Endothelial cell (in vitro differentiated cells): ENCODE measurements around the gene CINP. TPM values are rescaled to one million over a fixed set of nuclear protein-coding genes. Genes with fewer than 3 reads are reported as not detected.
A peak's percentile ranks its signal among the peaks of the same experiment; 100 is the strongest.
"Not testable (repeated sequence)": the region's sequence is repeated elsewhere in the genome, so short reads cannot be mapped to it uniquely, and the experiment has no call there.

Experiments used
- DNase-seq: peaks from one replicate; pipeline ENCODE4 v3.0.0; 2021; ENCODE audit warnings: low spot score
- H3K27ac Mint-ChIP-seq: one replicate; pipeline ENCODE4 v1.8.0; 2021; ENCODE audit warnings: mixed read lengths, inconsistent platforms; ENCODE audit not compliant: unreplicated experiment
- H3K27me3 Mint-ChIP-seq: one replicate; pipeline ENCODE4 v1.8.0; 2021; ENCODE audit warnings: mild to moderate bottlenecking, moderate library complexity, mixed read lengths, inconsistent platforms; ENCODE audit not compliant: unreplicated experiment
- H3K36me3 Mint-ChIP-seq: one replicate; pipeline ENCODE4 v1.8.0; 2021; ENCODE audit warnings: mild to moderate bottlenecking, low read depth, mixed read lengths, inconsistent platforms; ENCODE audit not compliant: unreplicated experiment
- H3K4me1 Mint-ChIP-seq: one replicate; pipeline ENCODE4 v1.8.0; 2021; ENCODE audit warnings: mild to moderate bottlenecking, mixed read lengths, inconsistent platforms; ENCODE audit not compliant: unreplicated experiment
- H3K4me3 Mint-ChIP-seq: one replicate; pipeline ENCODE4 v1.8.0; 2021; ENCODE audit warnings: mild to moderate bottlenecking, mixed read lengths, inconsistent platforms; ENCODE audit not compliant: unreplicated experiment
- H3K9me3 Mint-ChIP-seq: one replicate; pipeline ENCODE4 v1.8.0; 2021; ENCODE audit warnings: mixed read lengths, inconsistent platforms; ENCODE audit not compliant: unreplicated experiment
- total RNA-seq: library from RNA; stranded (reverse); fragmentation: NEBNext Ultra II Directional; extraction: Animal tissue kit (Norgen Biotek cat#: 25700); gene quantifications from one replicate; pipeline ENCODE4 v1.2.1, GENCODE V29; 2021; ENCODE audit not compliant: unreplicated experiment
- TF ChIP-seq, protein P1 (sequence below): fragments of 200-600 bp; sonication (generic); IDR thresholded peaks from one replicate; pipeline ENCODE4 v1.5.0; 2021; ENCODE audit warnings: antibody characterized with exemption; ENCODE audit not compliant: unreplicated experiment

CINP gene
- total RNA-seq, 1 donor from 2014 or later, result 26.1 TPM

GRCh38 chr14:102333390-102333789 is 29.3 kb downstream of the CINP start:
- H3K4me1 Mint-ChIP-seq, result peaks cover 14% of the 10 kb centered on the region
- peaks cover 3% of the 10 kb centered on the region for H3K27me3 Mint-ChIP-seq
- TF ChIP-seq, protein P1, sequence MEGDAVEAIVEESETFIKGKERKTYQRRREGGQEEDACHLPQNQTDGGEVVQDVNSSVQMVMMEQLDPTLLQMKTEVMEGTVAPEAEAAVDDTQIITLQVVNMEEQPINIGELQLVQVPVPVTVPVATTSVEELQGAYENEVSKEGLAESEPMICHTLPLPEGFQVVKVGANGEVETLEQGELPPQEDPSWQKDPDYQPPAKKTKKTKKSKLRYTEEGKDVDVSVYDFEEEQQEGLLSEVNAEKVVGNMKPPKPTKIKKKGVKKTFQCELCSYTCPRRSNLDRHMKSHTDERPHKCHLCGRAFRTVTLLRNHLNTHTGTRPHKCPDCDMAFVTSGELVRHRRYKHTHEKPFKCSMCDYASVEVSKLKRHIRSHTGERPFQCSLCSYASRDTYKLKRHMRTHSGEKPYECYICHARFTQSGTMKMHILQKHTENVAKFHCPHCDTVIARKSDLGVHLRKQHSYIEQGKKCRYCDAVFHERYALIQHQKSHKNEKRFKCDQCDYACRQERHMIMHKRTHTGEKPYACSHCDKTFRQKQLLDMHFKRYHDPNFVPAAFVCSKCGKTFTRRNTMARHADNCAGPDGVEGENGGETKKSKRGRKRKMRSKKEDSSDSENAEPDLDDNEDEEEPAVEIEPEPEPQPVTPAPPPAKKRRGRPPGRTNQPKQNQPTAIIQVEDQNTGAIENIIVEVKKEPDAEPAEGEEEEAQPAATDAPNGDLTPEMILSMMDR, result no peak
- H3K9me3 Mint-ChIP-seq, result no peaks in the 10 kb centered on the region
- H3K27ac Mint-ChIP-seq, result peak overlapping the region; percentile 91
- H3K36me3 Mint-ChIP-seq, result peaks cover 19% of the 10 kb centered on the region
- DNase-seq, result no peak
- H3K4me3 Mint-ChIP-seq, result peak overlapping the region; percentile 34

GRCh38 chr14:102330806-102331205 is 31.9 kb downstream of the CINP start:
- Mint-ChIP-seq H3K9me3 (no peaks in the 10 kb centered on the region), H3K4me3 (no peak overlapping the region), H3K4me1 (peaks cover 14% of the 10 kb centered on the region), H3K27me3 (peaks cover 1% of the 10 kb centered on the region), H3K27ac (peak overlapping the region; percentile 65), H3K36me3 (peaks cover 13% of the 10 kb centered on the region)
- TF ChIP-seq, protein P1, result no peak
- DNase-seq, result no peak

- not testable (repeated sequence) for H3K4me3 Mint-ChIP-seq, H3K27ac Mint-ChIP-seq, H3K36me3 Mint-ChIP-seq, H3K27me3 Mint-ChIP-seq, DNase-seq, H3K9me3 Mint-ChIP-seq
- peaks cover 14% of the 10 kb centered on the region for H3K4me1 Mint-ChIP-seq
Measured at GRCh38 chr14:102329381-102329780, 33.3 kb downstream of the CINP start.

GRCh38 chr14:102326583-102326982 is 36.1 kb downstream of the CINP start:
- TF ChIP-seq, protein P1, result no peak
- Mint-ChIP-seq H3K27ac (no peak overlapping the region), H3K36me3 (no peaks in the 10 kb centered on the region), H3K9me3 (no peaks in the 10 kb centered on the region), H3K4me1 (peaks cover under 1% of the 10 kb centered on the region), H3K27me3 (peaks cover 4% of the 10 kb centered on the region), H3K4me3 (no peak overlapping the region)
- DNase-seq, result no peak

DNA sequence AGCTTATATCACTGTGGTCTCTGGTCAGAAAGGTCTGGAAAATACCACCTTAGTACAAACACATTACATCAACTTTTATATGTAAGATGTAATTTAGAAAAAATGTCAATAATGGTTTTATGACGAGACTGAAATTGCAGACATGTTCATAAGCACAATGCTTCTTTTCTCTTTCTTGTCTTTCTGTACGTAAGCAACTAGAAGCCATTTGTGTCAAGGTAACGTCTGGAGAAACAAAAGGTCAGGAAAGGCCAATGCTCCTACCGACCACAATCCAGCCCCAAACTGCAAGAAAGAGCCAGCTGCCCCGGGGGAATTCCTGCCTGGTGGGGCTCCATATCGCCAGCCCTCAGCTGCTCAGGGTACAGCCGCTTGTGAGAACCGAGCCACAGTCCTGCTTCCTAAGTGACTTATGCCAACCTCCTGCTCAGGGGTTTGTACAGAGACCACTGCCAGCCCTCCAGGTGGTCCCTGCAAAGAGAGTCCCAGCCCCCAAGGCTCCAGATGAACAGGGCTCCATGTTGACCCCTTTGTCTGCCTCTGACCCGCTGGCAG is 36.8 kb downstream of the CINP start:
- H3K36me3 Mint-ChIP-seq, result peaks cover 4% of the 10 kb centered on the region
- H3K4me3 Mint-ChIP-seq, result no peak overlapping the region
- H3K27me3 Mint-ChIP-seq, result peaks cover 5% of the 10 kb centered on the region
- no peak for DNase-seq
- H3K4me1 Mint-ChIP-seq, result peaks cover 6% of the 10 kb centered on the region
- TF ChIP-seq, protein P1, result no peak
- H3K27ac Mint-ChIP-seq, result no peak overlapping the region
- no peaks in the 10 kb centered on the region for H3K9me3 Mint-ChIP-seq
